GM19438 (cell line): ENCODE measurements around the gene PMM2.
"Not testable (repeated sequence)": the region's sequence is repeated elsewhere in the genome, so short reads cannot be mapped to it uniquely, and the experiment has no call there.

Source experiments
- ATAC-seq: cut with Tn5 transposase; IDR thresholded peaks from one replicate; pipeline ENCODE4 v1.9.1; 2021; ENCODE audit warnings: low read depth; ENCODE audit not compliant: unreplicated experiment

Gene PMM2

GRCh38 chr16:8816967-8817655 is 19.5 kb downstream of the PMM2 start:
- no peak for ATAC-seq

GRCh38 chr16:8818504-8819270 is 21.0 kb downstream of the PMM2 start:
- ATAC-seq = peak; percentile 68

- no peak for ATAC-seq
Measured at GRCh38 chr16:8819411-8820034, 21.9 kb downstream of the PMM2 start.

GRCh38 chr16:8822403-8822802 is 24.8 kb downstream of the PMM2 start:
- ATAC-seq = no peak

- no peak for ATAC-seq
Measured at GRCh38 chr16:8826278-8826879, 28.7 kb downstream of the PMM2 start.

- ATAC-seq = no peak
Measured at GRCh38 chr16:8828541-8829165, 31.0 kb downstream of the PMM2 start.

- no peak for ATAC-seq
Measured at GRCh38 chr16:8831450-8831849, 33.8 kb downstream of the PMM2 start.

GRCh38 chr16:8831871-8832716 is 34.5 kb downstream of the PMM2 start:
- ATAC-seq = no peak

- ATAC-seq = no peak
Measured at GRCh38 chr16:8832717-8833105, 35.1 kb downstream of the PMM2 start.

GRCh38 chr16:8836797-8837196 is 39.2 kb downstream of the PMM2 start:
- not testable (repeated sequence) for ATAC-seq

- not testable (repeated sequence) for ATAC-seq
Measured at GRCh38 chr16:8837594-8837993, 40.0 kb downstream of the PMM2 start.

GRCh38 chr16:8842016-8842415 is 44.4 kb downstream of the PMM2 start:
- ATAC-seq = not testable (repeated sequence)

GRCh38 chr16:8843296-8843695 is 45.7 kb downstream of the PMM2 start:
- not testable (repeated sequence) for ATAC-seq

- no peak for ATAC-seq
Measured at GRCh38 chr16:8845699-8846298, 48.2 kb downstream of the PMM2 start.

- no peak for ATAC-seq
Measured at GRCh38 chr16:8846401-8846932, 48.8 kb downstream of the PMM2 start.

GRCh38 chr16:8847145-8847544 is 49.5 kb downstream of the PMM2 start:
- no peak for ATAC-seq

GRCh38 chr16:8847623-8848022 is 50.0 kb downstream of the PMM2 start:
- no peak for ATAC-seq

GRCh38 chr16:8848231-8848938 is 50.7 kb downstream of the PMM2 start:
- no peak for ATAC-seq
